Ecto neural progenitor cell (in vitro differentiated cells): Measurements from ENCODE around the gene MOB2.

Experiments used
- DNase-seq: peaks from one replicate; pipeline ENCODE4 v3.0.0-alpha.2; 2018; ENCODE audit warnings: low spot score

MOB2 gene

DNA sequence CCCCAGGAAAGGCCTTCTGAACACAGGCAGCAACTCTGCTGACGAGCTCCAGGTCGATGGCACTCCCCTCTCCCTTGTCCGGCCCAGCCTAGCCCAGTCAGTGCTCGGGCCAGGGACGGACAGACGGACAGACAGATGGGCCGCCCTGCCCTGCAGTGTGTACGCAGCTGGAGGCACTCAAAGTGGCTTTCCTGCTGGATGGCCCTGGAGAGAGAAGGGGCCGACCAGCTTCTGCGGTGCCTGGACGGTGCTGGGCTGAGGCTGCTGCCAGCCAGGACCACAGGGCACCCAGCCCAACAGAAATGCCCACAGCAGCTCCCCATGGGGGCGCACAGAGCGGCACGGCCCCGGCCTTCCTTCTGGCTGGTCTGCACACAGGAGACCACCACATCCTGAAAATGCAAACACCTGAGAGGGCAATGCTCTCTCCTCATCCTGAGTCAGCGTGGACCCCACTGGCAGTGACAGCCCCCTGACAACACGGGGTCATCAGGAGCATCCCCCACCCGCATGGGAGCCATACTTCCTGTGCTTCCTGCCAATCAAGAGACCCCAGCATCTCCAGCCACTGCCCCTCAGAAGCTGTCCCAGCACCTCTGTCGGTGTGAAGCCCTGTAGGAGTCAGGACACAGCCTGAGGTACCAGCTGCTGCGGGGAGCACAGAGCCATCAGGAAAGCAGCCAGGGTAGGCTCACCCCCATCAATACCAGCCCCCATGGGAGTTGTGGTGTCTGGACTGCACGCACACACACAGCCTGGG is 692 bp upstream of the MOB2 start:
- DNase-seq, result no peak

- DNase-seq, result no peak
Observed at GRCh38 chr11:1485504-1485885, 1.1 kb downstream of the MOB2 start.

GRCh38 chr11:1484695-1485503 is 1.7 kb downstream of the MOB2 start:
- no peak for DNase-seq

- no peak for DNase-seq
Observed at GRCh38 chr11:1484061-1484671, 2.4 kb downstream of the MOB2 start.

GRCh38 chr11:1483445-1483961 is 3.1 kb downstream of the MOB2 start:
- DNase-seq, result no peak

- DNase-seq, result no peak
Observed at GRCh38 chr11:1482581-1483444, 3.8 kb downstream of the MOB2 start.

- DNase-seq, result no peak
Observed at GRCh38 chr11:1481861-1482441, 4.6 kb downstream of the MOB2 start.

- DNase-seq, result no peak
Observed at GRCh38 chr11:1481483-1481825, 5.1 kb downstream of the MOB2 start.

DNA sequence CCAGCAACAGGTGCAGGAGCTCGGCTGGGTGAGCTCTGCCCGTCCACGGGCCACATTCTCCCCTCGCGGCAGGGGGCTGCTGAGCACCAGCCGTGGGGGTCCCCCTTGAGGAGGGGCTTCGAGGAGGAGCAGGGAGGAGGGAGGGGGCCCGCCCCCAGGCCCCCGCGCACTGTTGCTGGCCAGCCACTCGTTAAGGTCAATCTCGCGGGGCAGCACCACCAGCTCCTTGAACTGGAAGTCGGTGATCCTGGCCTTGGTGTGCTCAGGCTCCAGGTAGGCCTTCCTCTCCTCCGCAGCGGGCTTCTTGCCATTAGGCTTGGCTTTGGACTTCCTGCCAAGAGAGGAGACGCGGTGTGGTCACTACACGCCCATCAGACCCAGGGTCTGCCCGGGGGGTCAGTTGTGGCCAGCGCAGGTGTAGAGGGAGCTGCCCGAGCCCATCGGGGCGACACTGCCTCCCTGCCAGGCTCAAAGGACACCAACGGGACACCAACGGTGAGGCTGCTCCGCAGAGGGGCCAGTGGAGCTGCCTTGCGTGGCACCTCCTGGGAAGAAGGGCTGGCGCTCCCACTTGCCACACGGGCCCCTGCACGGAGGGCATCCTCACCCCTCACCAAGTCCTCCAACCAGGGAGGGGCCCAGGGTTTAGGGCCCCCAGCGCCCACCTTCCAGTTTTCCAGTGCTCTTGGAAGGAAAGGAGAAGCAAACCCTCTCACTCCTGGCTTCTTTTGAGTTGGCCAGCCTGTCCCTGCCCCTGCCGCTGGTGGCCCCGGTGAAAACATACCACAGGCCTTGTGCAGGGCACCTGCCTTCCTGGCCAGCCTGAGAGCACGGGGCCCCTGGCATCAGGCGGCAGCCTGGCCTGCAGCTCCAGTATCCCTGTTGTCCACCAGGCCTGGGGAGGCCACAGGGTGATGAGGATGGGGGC is 5.8 kb downstream of the MOB2 start:
- DNase-seq, result no peak

- DNase-seq, result no peak
Observed at GRCh38 chr11:1480191-1480554, 6.4 kb downstream of the MOB2 start.

DNA sequence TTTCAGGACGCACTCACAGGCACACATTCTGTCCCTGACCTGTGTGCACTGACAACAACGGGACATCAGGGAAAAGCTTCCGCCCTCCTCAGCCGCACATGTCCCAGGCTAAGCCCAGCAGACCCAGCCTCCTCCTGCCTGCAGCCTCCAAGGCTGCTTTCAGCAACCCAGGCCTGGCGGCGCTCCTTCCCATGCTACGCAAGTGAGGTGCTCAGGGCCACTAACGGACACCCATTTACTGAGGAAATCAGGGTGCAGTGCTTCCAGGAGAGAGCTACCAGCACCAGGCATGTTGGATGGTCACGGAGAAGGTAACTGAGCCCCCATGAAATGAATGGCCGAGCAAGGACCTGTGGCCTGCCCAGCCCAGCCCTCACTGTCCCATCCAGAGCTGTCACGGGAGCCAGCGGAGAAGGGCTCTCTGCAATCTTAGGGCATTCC is 6.9 kb downstream of the MOB2 start:
- no peak for DNase-seq

DNA sequence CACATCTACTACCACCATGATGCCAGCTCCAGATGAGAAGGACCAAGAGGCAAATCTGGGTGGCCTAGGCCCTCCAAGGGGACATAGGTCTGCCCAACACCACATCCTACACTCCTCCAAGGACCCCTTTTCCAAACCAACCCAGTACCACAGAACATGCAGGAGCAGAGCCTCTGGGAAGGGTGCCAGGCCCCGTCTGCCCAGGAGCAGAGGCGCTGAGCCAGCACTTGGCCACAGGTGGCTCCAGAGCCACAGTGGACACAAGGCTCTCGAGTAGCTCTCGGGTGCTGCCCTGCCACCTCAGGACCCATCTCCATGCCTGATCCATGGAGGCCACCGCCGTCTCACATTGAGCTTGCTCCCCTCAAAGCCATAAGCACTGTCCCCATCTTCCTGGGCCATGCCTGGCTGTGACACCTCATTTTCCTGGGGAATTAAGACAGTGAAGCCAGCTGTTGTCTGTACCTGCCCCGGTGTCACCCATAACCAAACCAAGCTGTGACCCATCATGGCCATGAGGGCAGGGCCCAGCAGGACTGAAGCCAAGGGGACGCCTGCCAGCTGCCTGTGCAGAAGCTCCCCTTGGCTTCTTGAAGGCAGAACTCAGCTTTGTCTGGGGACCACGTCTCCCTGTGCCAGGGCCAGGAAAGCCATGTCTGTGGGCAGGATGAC is 7.4 kb downstream of the MOB2 start:
- no peak for DNase-seq

GRCh38 chr11:1478544-1478943 is 8.0 kb downstream of the MOB2 start:
- DNase-seq, result no peak

- no peak for DNase-seq
Observed at GRCh38 chr11:1478011-1478410, 8.6 kb downstream of the MOB2 start.

- DNase-seq, result no peak
Observed at GRCh38 chr11:1476940-1477736, 9.4 kb downstream of the MOB2 start.

DNA sequence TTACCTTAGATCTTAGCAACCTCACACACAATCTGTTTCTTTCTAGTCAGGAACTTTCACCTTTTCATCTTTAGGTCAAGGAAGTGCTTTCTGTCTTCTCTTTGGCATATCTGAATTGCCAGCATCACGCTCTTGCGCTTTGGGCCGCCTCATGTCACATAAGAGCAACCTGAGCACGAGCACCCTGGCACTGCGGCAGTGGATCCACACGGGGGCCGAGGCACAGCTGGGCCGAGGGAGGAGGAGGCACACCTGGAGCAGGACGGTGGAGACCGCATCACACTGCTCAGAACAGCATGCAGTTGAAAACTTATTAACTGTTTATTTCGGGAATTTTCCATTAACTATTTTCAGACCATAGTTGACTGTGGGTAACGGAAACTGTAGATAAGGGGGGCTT is 10.7 kb downstream of the MOB2 start:
- DNase-seq, result no peak

GRCh38 chr11:1473786-1474185 is 12.8 kb downstream of the MOB2 start:
- DNase-seq, result no peak

GRCh38 chr11:1473011-1473628 is 13.5 kb downstream of the MOB2 start:
- DNase-seq, result no peak
